ENCODE data around the gene FXYD2.

DNA sequence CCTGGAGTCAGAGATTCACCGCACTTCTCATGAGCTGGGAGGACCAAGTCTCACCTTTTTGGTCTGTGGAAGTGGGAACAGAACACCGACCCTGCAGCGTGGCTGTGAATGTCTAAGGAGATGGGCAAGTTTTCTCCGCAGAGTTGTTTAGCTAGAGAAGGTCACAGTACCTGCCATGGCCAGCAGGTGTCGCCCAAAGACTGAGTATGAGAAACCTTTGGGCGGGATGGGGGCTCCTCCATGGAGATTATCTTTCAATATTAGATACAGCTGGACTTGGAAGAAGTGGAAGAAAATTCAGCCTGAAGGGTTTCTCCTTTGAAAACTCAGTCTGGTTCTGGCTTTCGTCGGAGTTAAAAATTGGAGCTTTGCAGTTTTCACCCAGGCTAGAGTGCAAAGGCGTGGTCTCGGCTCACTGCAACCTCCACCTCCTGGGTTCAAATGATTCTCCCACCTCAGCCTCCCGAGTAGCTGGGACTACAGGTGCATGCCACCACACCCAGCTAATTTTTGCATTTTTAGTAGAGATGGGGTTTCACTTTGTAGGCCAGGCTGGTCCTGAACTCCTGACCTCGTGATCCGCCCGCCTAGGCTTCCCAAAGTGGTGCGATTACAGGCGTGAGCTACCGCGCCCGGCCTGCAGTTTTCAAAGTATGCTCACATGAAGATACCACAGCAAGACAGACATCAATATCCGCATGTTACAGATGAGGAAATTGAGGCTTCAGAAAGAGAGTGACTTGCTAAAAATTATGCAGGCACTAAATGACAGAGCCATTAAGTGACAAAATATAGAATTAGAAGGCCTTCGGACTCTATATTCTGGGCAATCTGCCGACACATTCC lies 16.8 kb downstream of the FXYD2 start:
- TF ChIP-seq CTCF (IDR thresholded peaks at IDR 0.05) (peak in 1 of 3 donors; percentile 64), POLR2A (IDR thresholded peaks at IDR 0.05) (no peak)

Measured in lower leg skin (tissue), 3 donors.